Testis (tissue), 3 donors: ENCODE results near the gene KATNIP. TPM values are rescaled to one million over a fixed set of nuclear protein-coding genes. Genes with fewer than 3 reads are reported as not detected.

Experiments
- DNase-seq: peaks from one replicate; pipeline ENCODE4 v3.0.0-alpha.2; 2019
- H3K27ac ChIP-seq, 2 donors: fragments of 200-600 bp; sonication (generic); one replicate each; pipeline ENCODE4 v1.5.1; 2019
- H3K27me3 ChIP-seq: fragments of 200-600 bp; sonication (generic); one replicate; pipeline ENCODE4 v1.5.1; 2019
- H3K36me3 ChIP-seq: fragments of 200-600 bp; sonication (generic); one replicate; pipeline ENCODE4 v1.5.1; 2017; ENCODE audit warnings: low read depth; ENCODE audit errors: missing control alignments
- H3K4me1 ChIP-seq: fragments of 200-600 bp; sonication (generic); one replicate; pipeline ENCODE4 v1.5.1; 2019
- H3K4me3 ChIP-seq, 2 donors: fragments of 200-600 bp; sonication (generic); one replicate each; pipeline ENCODE4 v1.5.1; 2017 to 2019
- H3K9me3 ChIP-seq: fragments of 200-600 bp; sonication (generic); one replicate; pipeline ENCODE4 v1.5.1; 2017
- POLR2A ChIP-seq: fragments of 450-650 bp; IDR thresholded peaks from one replicate; pipeline ENCODE4 v1.6.1; 2017; ENCODE audit warnings: antibody characterized with exemption, mild to moderate bottlenecking, moderate library complexity
- WGBS, 2 donors: methylation state at CpG; one replicate each; pipeline ENCODE4 v1.1.5; 2018; 5-methylcytosine and 5-hydroxymethylcytosine counted together
- intact Hi-C: fragments of 100-400 bp; cut with DNase I; formaldehyde crosslinking; loops from one replicate; pipeline ENCODE4 v1.15.1; 2023; ENCODE audit warnings: low total_unique reads
- polyA plus RNA-seq: library from polyadenylated mRNA; stranded (reverse); fragments of 350-450 nt; fragmentation: Illumina TruSeq; extraction: RNeasy Lipid Tissue Mini Kit (QIAGEN cat#74804); gene quantifications from one replicate; pipeline ENCODE4 v1.2.3, GENCODE V29; 2014; ENCODE audit warnings: low read depth, low replicate concordance; ENCODE audit not compliant: insufficient read depth
- total RNA-seq, 2 donors: library from RNA; depleted of rRNA; stranded (reverse); fragments of >200 nt; gene quantifications; one replicate each; pipeline ENCODE4 v1.2.3, GENCODE V29; 2016
- TF ChIP-seq, protein P1 (sequence below), 3 experiments: fragments of 450-650 bp in 2 of 3; fragments of 200-600 bp in 1 of 3; sonication (generic) in 1 of 3; IDR thresholded peaks; one replicate each; pipeline ENCODE4 v1.5.1; 2016 to 2019; ENCODE audit warnings: antibody characterized with exemption in 3 of 3, mild to moderate bottlenecking in 2 of 3, moderate library complexity in 1 of 3

The KATNIP gene
- total and polyA plus RNA-seq, 3 donors from 2014 or later = 43.2 to 80.2 (median 48.6) TPM

DNA sequence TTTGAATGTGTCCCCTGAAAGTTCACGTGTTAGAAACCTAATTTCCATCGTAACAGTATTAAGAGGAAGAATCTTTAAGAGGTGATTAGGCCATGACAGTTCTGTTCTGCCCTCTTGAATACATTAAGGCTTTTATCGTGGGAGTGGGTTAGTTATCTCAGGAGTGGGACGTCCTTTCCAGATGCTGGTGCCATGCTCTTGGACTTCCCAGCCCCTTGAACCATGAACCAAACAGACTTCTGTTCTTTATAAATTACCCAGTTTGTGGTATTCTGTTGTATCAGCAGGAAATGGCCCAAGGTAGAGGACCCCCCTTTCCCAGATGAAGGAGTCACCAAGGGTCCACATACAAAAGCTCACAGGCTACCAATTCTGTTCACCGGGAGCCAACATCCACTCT lies 10.3 kb upstream of the KATNIP start:
- no peak overlapping the region for H3K27ac ChIP-seq
- TF ChIP-seq, protein P1, sequence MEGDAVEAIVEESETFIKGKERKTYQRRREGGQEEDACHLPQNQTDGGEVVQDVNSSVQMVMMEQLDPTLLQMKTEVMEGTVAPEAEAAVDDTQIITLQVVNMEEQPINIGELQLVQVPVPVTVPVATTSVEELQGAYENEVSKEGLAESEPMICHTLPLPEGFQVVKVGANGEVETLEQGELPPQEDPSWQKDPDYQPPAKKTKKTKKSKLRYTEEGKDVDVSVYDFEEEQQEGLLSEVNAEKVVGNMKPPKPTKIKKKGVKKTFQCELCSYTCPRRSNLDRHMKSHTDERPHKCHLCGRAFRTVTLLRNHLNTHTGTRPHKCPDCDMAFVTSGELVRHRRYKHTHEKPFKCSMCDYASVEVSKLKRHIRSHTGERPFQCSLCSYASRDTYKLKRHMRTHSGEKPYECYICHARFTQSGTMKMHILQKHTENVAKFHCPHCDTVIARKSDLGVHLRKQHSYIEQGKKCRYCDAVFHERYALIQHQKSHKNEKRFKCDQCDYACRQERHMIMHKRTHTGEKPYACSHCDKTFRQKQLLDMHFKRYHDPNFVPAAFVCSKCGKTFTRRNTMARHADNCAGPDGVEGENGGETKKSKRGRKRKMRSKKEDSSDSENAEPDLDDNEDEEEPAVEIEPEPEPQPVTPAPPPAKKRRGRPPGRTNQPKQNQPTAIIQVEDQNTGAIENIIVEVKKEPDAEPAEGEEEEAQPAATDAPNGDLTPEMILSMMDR (IDR thresholded peaks at IDR 0.05) = no peak
- no peak for TF ChIP-seq POLR2A
- no peaks in the 10 kb centered on the region for H3K9me3 ChIP-seq
- intact Hi-C loops = no loop called here
- no peak overlapping the region for H3K4me3 ChIP-seq
- 76 to 78% methylated on average over 5 of the region's 5 CpGs for WGBS, 2 donors
- no peaks in the 10 kb centered on the region for H3K36me3 ChIP-seq
- no peaks in the 10 kb centered on the region for H3K27me3 ChIP-seq
- H3K4me1 ChIP-seq = no peaks in the 10 kb centered on the region
- DNase-seq = no peak

DNA sequence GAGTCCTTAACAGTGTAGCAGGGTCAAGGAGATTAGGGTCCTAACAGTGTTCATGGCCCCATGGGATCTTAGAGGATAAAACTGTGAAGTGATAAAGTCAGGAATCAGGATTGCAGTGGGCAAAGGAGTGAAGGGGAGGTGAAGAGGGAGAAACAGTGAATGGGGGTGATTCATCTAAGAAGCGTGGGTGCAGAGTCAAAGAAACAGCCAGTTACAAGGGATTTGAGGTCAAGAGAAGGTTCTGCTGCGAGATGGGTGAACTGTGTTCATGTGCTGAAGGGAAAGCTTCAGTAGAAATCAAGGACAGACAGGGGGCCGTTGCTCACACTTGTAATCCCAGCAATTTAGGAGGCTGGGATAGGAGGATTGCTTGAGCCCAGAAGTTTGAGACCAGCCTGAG lies 6.1 kb upstream of the KATNIP start:
- H3K36me3 ChIP-seq = no peaks in the 10 kb centered on the region
- no peaks in the 10 kb centered on the region for H3K9me3 ChIP-seq
- WGBS, 2 donors = 89 to 90% methylated on average over 3 of the region's 3 CpGs
- TF ChIP-seq, protein P1 (IDR thresholded peaks at IDR 0.05) = no peak
- TF ChIP-seq POLR2A = no peak
- intact Hi-C loops = no loop called here
- peaks cover 16% of the 10 kb centered on the region for H3K4me1 ChIP-seq
- no peak overlapping the region for H3K4me3 ChIP-seq
- no peak for DNase-seq
- no peaks in the 10 kb centered on the region for H3K27me3 ChIP-seq
- no peak overlapping the region for H3K27ac ChIP-seq

DNA sequence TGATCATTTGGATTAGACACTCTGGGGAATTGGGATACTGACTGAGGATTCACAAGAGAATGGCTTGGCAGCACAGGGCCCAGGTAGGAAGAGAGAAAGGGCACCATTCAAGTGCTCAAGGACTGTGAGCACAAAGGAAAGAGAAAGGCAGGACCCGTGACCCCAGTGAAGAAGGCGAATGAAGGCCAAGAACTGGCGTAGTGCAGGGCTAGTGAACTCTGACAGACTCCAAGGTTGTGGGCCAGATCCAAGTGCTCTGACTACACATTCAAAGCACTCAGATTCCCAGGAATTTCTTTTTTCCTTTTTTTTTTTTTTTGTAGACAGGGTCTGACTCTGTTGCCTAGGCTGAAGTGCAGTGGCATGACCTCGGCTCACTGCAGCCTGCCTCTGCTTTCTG lies 5.3 kb upstream of the KATNIP start:
- no peak for DNase-seq
- Histone ChIP-seq H3K9me3 (no peaks in the 10 kb centered on the region), H3K27me3 (no peaks in the 10 kb centered on the region), H3K36me3 (no peaks in the 10 kb centered on the region), H3K27ac (no peak overlapping the region), H3K4me3 (no peak overlapping the region), H3K4me1 (peaks cover 17% of the 10 kb centered on the region)
- TF ChIP-seq POLR2A = no peak
- TF ChIP-seq, protein P1 (IDR thresholded peaks at IDR 0.05) = no peak
- intact Hi-C loops = no loop called here
- 85 to 90% methylated on average over 4 of the region's 4 CpGs for WGBS, 2 donors

DNA sequence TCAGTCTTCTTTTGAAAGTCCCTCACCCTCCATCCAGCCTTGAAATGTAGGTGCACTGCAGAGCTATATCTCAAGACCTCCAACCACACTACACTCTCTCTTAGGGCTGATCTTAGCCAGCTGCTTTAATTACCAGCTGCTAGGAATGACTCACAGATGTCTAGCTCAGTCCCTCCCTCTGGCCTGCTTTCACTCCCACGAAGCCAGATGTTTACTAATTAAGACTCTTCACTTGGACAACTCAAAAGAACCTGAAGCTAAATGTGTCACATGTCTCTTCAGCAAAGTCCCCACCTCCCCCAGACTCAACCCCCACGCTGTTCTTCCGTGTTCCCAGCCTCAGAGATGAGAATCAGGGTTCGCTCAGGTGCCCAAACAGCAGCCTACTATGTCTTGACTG lies 2.8 kb upstream of the KATNIP start:
- Histone ChIP-seq H3K4me1 (peaks cover 24% of the 10 kb centered on the region), H3K27me3 (no peaks in the 10 kb centered on the region), H3K36me3 (no peaks in the 10 kb centered on the region), H3K4me3 (no peak overlapping the region), H3K9me3 (no peaks in the 10 kb centered on the region), H3K27ac (no peak overlapping the region)
- intact Hi-C loops = no loop called here
- 39 to 40% methylated on average over 4 of the region's 4 CpGs for WGBS, 2 donors
- TF ChIP-seq, protein P1 (IDR thresholded peaks at IDR 0.05) = no peak
- TF ChIP-seq POLR2A = no peak
- DNase-seq = peak; percentile 21

DNA sequence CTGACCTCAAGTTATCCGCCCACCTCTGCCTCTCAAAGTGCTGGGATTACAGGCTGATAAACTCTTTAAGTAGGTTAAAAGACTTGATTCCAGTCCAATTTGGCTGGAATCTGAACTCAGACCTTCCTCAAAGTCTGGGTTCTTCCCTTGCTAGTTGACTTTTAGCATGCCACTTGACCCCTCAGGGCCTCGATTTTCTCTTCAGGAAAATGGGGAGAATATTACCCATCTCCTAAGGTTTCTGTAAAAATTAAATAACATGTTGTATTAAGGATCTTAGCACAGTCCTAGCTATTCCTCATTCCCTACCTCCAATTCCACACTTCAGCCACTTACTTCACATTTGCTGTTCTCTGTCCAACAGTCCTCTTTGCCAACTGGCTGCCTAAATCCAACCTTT lies 2.1 kb upstream of the KATNIP start:
- Histone ChIP-seq H3K27ac (no peak overlapping the region), H3K4me3 (no peak overlapping the region), H3K4me1 (peaks cover 24% of the 10 kb centered on the region), H3K36me3 (no peaks in the 10 kb centered on the region), H3K9me3 (no peaks in the 10 kb centered on the region), H3K27me3 (no peaks in the 10 kb centered on the region)
- no peak for DNase-seq
- 79 to 86% methylated on average over 2 of the region's 2 CpGs for WGBS, 2 donors
- intact Hi-C loops = no loop called here
- TF ChIP-seq POLR2A = no peak
- TF ChIP-seq, protein P1 (IDR thresholded peaks at IDR 0.05) = no peak
